Astrocyte (in vitro differentiated cells and primary cell): ENCODE results near the gene CKAP2.

ENCODE experiments used
- CTCF ChIP-seq: IDR thresholded peaks from 2 replicates; pipeline ENCODE4 v1.5.1; 2011; ENCODE audit warnings: low read depth, mild to moderate bottlenecking, inconsistent platforms, low read length, moderate library complexity; ENCODE audit not compliant: insufficient read depth
- EZH2 ChIP-seq: IDR thresholded peaks from 2 replicates; pipeline ENCODE4 v1.6.1; 2012; ENCODE audit warnings: mild to moderate bottlenecking, low read length, inconsistent platforms; ENCODE audit not compliant: insufficient read depth

GRCh38 chr13:52446265-52446664 lies 9.0 kb upstream of the CKAP2 start:
- TF ChIP-seq CTCF (no peak), EZH2 (no peak)
